Measurements from ENCODE around the gene UBL4B. TPM values are rescaled to one million over a fixed set of nuclear protein-coding genes. Genes with fewer than 3 reads are reported as not detected.

Gene UBL4B
- total and polyA plus RNA-seq, 7 donors = 0.06 to 0.20 (median 0.19) TPM; not detected in 4

DNA sequence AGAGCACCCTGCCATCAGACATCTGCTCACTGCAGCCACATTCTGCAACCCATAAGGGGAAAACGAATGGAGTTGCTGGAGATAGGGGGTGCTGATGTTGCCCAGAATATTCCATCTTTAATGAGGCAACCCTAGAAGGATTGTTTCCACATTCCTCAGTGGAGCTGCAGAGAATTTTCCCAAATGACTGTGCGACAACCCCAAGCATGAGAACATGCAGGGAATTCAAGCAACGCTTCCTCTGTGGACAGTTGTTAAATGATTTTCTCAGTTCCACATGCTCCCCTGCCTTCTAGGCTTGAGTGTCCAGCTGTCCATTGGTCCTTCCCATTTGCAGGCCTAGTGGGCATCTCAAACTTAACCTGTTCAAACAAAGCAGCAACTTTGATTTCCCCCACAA lies 20.5 kb upstream of the UBL4B start:
- peak in 1 of 2 donors; percentile 3 for DNase-seq
- TF ChIP-seq, protein P1, sequence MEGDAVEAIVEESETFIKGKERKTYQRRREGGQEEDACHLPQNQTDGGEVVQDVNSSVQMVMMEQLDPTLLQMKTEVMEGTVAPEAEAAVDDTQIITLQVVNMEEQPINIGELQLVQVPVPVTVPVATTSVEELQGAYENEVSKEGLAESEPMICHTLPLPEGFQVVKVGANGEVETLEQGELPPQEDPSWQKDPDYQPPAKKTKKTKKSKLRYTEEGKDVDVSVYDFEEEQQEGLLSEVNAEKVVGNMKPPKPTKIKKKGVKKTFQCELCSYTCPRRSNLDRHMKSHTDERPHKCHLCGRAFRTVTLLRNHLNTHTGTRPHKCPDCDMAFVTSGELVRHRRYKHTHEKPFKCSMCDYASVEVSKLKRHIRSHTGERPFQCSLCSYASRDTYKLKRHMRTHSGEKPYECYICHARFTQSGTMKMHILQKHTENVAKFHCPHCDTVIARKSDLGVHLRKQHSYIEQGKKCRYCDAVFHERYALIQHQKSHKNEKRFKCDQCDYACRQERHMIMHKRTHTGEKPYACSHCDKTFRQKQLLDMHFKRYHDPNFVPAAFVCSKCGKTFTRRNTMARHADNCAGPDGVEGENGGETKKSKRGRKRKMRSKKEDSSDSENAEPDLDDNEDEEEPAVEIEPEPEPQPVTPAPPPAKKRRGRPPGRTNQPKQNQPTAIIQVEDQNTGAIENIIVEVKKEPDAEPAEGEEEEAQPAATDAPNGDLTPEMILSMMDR (IDR thresholded peaks at IDR 0.05) = no peak
- Histone ChIP-seq H3K4me1 (no peaks in the 10 kb centered on the region), H3K36me3 (ENCODE audit: insufficient read depth in 1 of 2, low read depth in 1 of 2) (no peaks in the 10 kb centered on the region), H3K27me3 (ENCODE audit: insufficient read depth in 3 of 3, low read length in 2 of 3) (peaks cover 0 to 12% (median 1%) of the 10 kb centered on the region in 3 donors), H3K4me3 (no peak overlapping the region), H3K9me3 (no peaks in the 10 kb centered on the region), H3K27ac (no peak overlapping the region)
- ATAC-seq = no peak
- 45 to 58% (median 56%) methylated on average over 3 of the region's 3 CpGs for WGBS, 3 donors
- intact Hi-C loops (cut with DNase I) = no loop called here

- intact Hi-C loops (cut with DNase I) = no loop called here
- Histone ChIP-seq H3K36me3 (ENCODE audit: insufficient read depth in 1 of 2, low read depth in 1 of 2) (no peaks in the 10 kb centered on the region), H3K9me3 (no peaks in the 10 kb centered on the region), H3K27me3 (ENCODE audit: insufficient read depth in 3 of 3, low read length in 2 of 3) (peaks cover 0 to 5% (median 1%) of the 10 kb centered on the region in 3 donors), H3K4me3 (no peak overlapping the region), H3K4me1 (no peaks in the 10 kb centered on the region), H3K27ac (no peak overlapping the region)
- DNase-seq (peak in 1 of 2 donors; percentile 4), ATAC-seq (no peak)
- TF ChIP-seq, protein P1 (IDR thresholded peaks at IDR 0.05) = no peak
- WGBS, 3 donors = 84 to 96% (median 94%) methylated on average over 2 of the region's 2 CpGs
Measured at GRCh38 chr1:110092991-110093390, 19.3 kb upstream of the UBL4B start.

GRCh38 chr1:110094931-110095654 lies 17.1 kb upstream of the UBL4B start:
- Histone ChIP-seq H3K4me1 (no peaks in the 10 kb centered on the region), H3K27ac (no peak overlapping the region), H3K36me3 (ENCODE audit: insufficient read depth in 1 of 2, low read depth in 1 of 2) (no peaks in the 10 kb centered on the region), H3K4me3 (no peak overlapping the region), H3K27me3 (ENCODE audit: insufficient read depth in 3 of 3, low read length in 2 of 3) (peaks cover 0 to 3% (median under 1%) of the 10 kb centered on the region in 3 donors), H3K9me3 (no peaks in the 10 kb centered on the region)
- ATAC-seq (no peak), DNase-seq (peak in 1 of 2 donors; percentile 23)
- 55 to 67% (median 62%) methylated on average over 7 of the region's 7 CpGs for WGBS, 3 donors
- intact Hi-C loops (cut with DNase I) = no loop called here
- TF ChIP-seq, protein P1 (IDR thresholded peaks at IDR 0.05) = no peak

- TF ChIP-seq, protein P1 (IDR thresholded peaks at IDR 0.05) = no peak
- Histone ChIP-seq H3K9me3 (no peaks in the 10 kb centered on the region), H3K36me3 (ENCODE audit: insufficient read depth in 1 of 2, low read depth in 1 of 2) (no peaks in the 10 kb centered on the region), H3K27me3 (ENCODE audit: insufficient read depth in 3 of 3, low read length in 2 of 3) (peaks cover 0 to 3% (median 0%) of the 10 kb centered on the region in 3 donors), H3K4me3 (no peak overlapping the region), H3K4me1 (no peaks in the 10 kb centered on the region), H3K27ac (no peak overlapping the region)
- intact Hi-C loops (cut with DNase I) = no loop called here
- WGBS, 3 donors = 76 to 82% (median 81%) methylated on average over 11 of the region's 11 CpGs
- ATAC-seq (no peak), DNase-seq (peak in 1 of 2 donors; percentile 5)
Measured at GRCh38 chr1:110097507-110098221, 14.6 kb upstream of the UBL4B start.
